PC-3 (cell line): ENCODE measurements around the gene CTSC. TPM values are rescaled to one million over a fixed set of nuclear protein-coding genes. Genes with fewer than 3 reads are reported as not detected.

ENCODE experiments used
- ATAC-seq: fragments of 200-7000 bp; cut with Tn5 transposase; 2 replicates; pipeline ENCODE4 v1.9.1; 2020; ENCODE audit warnings: mild to moderate bottlenecking, moderate library complexity
- BruUV-seq: library from RNA; stranded (reverse); fragments of 400-500 nt; replicated peaks from 2 replicates; lab custom pipeline; 2021; lab: Mats Ljungman, UMichigan
- CTCF ChIA-PET: fragments of 300-600 bp; sonication (Branson Sonifier 250); formaldehyde crosslinking; loops from one replicate; lab custom pipeline; 2022; ENCODE audit warnings: antibody characterized with exemption; lab: Charles Lee
- POLR2A ChIA-PET: fragments of 300-600 bp; sonication (Branson Sonifier 250); formaldehyde crosslinking; loops from one replicate; lab custom pipeline; 2022; ENCODE audit warnings: antibody characterized with exemption; ENCODE audit not compliant: unreplicated experiment; lab: Charles Lee
- DNase-seq: peaks from one replicate; pipeline ENCODE4 v3.0.0-alpha.2; 2015
- H2AFZ ChIP-seq: fragments of 300-600 bp; sonication (generic); 2 replicates; pipeline ENCODE4 v1.6.0; 2016; ENCODE audit warnings: antibody characterized with exemption, low read length
- H3F3A ChIP-seq: fragments of 300-600 bp; sonication (generic); one replicate; pipeline ENCODE4 v1.6.0; 2017; ENCODE audit warnings: antibody characterized with exemption, low read length, control low read depth, mild to moderate bottlenecking; ENCODE audit not compliant: unreplicated experiment
- H3K27ac ChIP-seq: fragments of 300-600 bp; sonication (generic); 2 replicates; pipeline ENCODE4 v1.5.1; 2016; ENCODE audit warnings: mild to moderate bottlenecking, low read length
- H3K27me3 ChIP-seq: fragments of 300-600 bp; sonication (generic); 2 replicates; pipeline ENCODE4 v1.6.1; 2016; ENCODE audit warnings: low read length, mixed read lengths
- H3K36me3 ChIP-seq: fragments of 300-600 bp; sonication (generic); 2 replicates; pipeline ENCODE4 v1.6.1; 2016; ENCODE audit warnings: low read depth, mixed run types, low read length, mixed read lengths
- H3K4me1 ChIP-seq: fragments of 300-600 bp; sonication (generic); 2 replicates; pipeline ENCODE4 v1.5.1; 2016; ENCODE audit warnings: low read length; ENCODE audit not compliant: insufficient read depth
- H3K4me2 ChIP-seq: fragments of 300-600 bp; sonication (generic); 2 replicates; pipeline ENCODE4 v1.6.0; 2016; ENCODE audit warnings: low read length
- H3K4me3 ChIP-seq: fragments of 300-600 bp; sonication (generic); 2 replicates; pipeline ENCODE4 v1.5.1; 2016; ENCODE audit warnings: mild to moderate bottlenecking, low read length, mixed read lengths
- H3K79me2 ChIP-seq: fragments of 300-600 bp; sonication (generic); 2 replicates; pipeline ENCODE4 v1.6.1; 2017; ENCODE audit warnings: low read length, mixed read lengths
- H3K9ac ChIP-seq: fragments of 300-600 bp; sonication (generic); 2 replicates; pipeline ENCODE4 v1.6.0; 2016; ENCODE audit warnings: mild to moderate bottlenecking, low read length
- H3K9me2 ChIP-seq: fragments of 300-600 bp; sonication (generic); replicated peaks from 2 replicates; pipeline ENCODE4 v1.6.1; 2016; ENCODE audit warnings: mixed run types, low read length, mixed read lengths
- H3K9me3 ChIP-seq: fragments of 300-600 bp; sonication (generic); 2 replicates; pipeline ENCODE4 v1.6.1; 2016; ENCODE audit warnings: low read length, mixed read lengths
- H4K20me1 ChIP-seq: fragments of 300-600 bp; sonication (generic); 2 replicates; pipeline ENCODE4 v1.6.1; 2016; ENCODE audit warnings: low read length, mixed read lengths
- CTCF ChIP-seq: fragments of 300-600 bp; sonication (generic); conservative IDR thresholded peaks from 2 replicates; pipeline ENCODE4 v1.5.1; 2017; ENCODE audit warnings: antibody characterized with exemption, low read depth, mild to moderate bottlenecking, low read length
- EZH2 ChIP-seq: fragments of 300-600 bp; sonication (generic); IDR thresholded peaks from one replicate; pipeline ENCODE4 v1.6.1; 2017; ENCODE audit warnings: antibody characterized with exemption, mild to moderate bottlenecking, low read length; ENCODE audit not compliant: unreplicated experiment
- EZH2phosphoT487 ChIP-seq: fragments of 300-600 bp; sonication (generic); IDR thresholded peaks from 2 replicates; pipeline ENCODE4 v1.6.1; 2018; ENCODE audit warnings: mild to moderate bottlenecking, antibody characterized with exemption, low read length, borderline replicate concordance
- intact Hi-C: fragments of 100-400 bp; cut with micrococcal nuclease; formaldehyde crosslinking; loops from 2 replicates; pipeline ENCODE4 v1.9.0; 2023
- total RNA-seq: library from RNA; depleted of rRNA; stranded (reverse); fragments of >200 nt; gene quantifications from 2 replicates; pipeline ENCODE4 v1.2.3, GENCODE V29; 2014

The CTSC gene
- total RNA-seq, 1 experiment from 2014 or later, result 240 TPM

DNA sequence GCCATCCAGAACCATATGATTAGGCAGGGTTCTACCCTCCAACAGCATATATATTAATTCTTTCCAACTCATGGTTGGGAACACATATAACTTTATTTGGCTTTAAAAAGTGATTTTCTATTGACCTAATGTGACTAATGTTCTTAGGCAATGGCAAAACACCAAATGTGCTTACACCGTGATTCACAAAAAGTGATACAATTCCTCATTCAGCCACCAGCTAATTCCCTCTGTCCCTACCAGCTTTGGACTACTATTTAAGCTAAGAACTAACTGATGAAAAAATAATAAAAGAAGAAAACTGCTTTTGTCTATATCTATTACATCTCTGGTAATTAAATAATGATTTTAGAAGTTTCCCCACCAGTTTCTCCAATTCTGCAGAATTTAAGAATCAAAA is 4.7 kb downstream of the CTSC start:
- ChIA-PET CTCF (interaction anchor here (0.8 to 1.5 kb wide), 2 partner anchors 317 to 454 kb away, joined by 4 read pairs; no protein-coding TSS in a partner anchor), POLR2A (interaction anchor here (0.6 kb wide), 1 partner anchor 13 kb away, joined by 4 read pairs; no protein-coding TSS in a partner anchor)
- Histone ChIP-seq H3K9me3 (no peaks in the 10 kb centered on the region), H3K4me3 (peak overlapping the region; percentile 23), H3K4me2 (peak overlapping the region; percentile 92), H2AFZ (no peak overlapping the region), H3K79me2 (peaks cover 96% of the 10 kb centered on the region), H3F3A (no peaks in the 10 kb centered on the region), H3K36me3 (peaks cover 63% of the 10 kb centered on the region), H4K20me1 (peaks cover 42% of the 10 kb centered on the region), H3K27ac (peak overlapping the region; percentile 3; the same call in 1 of the 2 replicates), H3K4me1 (peaks cover 45% of the 10 kb centered on the region), H3K27me3 (no peaks in the 10 kb centered on the region), H3K9ac (no peak overlapping the region), H3K9me2 (no peaks in the 10 kb centered on the region)
- TF ChIP-seq EZH2 (no peak), CTCF (no peak), EZH2phosphoT487 (no peak)
- no TSS peak for BruUV-seq
- ATAC-seq (peak; percentile 47), DNase-seq (peak; percentile 82)
- intact Hi-C loops, result loop anchor here (2.0 to 10.0 kb wide), 2 partner anchors 24 to 458 kb away; no protein-coding TSS in a partner anchor

DNA sequence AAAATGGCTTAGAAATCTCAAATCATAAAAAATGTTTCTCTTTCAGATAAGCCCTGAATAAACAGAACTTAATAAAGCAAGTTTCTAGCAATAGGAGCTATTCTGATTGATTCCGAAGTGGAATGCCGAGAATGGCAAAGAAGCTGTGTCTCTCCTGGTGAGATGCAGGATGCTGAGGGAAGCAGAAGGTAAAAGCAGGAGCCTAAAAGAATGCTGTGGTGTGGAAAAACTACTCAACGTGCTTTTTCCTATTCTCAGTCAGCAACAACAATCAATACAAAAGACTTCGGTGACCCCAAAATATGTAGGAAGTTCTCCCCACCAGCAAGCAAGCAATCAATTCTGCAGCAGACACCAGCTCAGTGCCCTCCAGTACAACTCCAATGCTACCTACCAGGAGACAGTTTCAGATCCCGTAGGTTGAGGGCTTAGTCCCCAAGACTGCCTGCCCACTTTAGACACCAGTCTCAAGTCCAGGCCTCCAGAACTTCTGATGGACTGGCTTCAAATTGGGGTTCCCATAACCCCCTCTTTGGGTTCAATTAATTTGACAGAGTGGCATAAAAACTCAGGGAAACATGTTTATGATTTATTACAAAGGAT is 6.6 kb downstream of the CTSC start:
- H3K4me3 ChIP-seq, result no peak overlapping the region
- no peak overlapping the region for H3K4me2 ChIP-seq
- no peak overlapping the region for H2AFZ ChIP-seq
- H3K27me3 ChIP-seq, result no peaks in the 10 kb centered on the region
- BruUV-seq, result no TSS peak
- H3K36me3 ChIP-seq, result peaks cover 81% of the 10 kb centered on the region
- intact Hi-C loops, result loop anchor here (10.0 kb wide), 1 partner anchor 456 kb away; no protein-coding TSS in a partner anchor
- TF ChIP-seq CTCF, result no peak
- no peak for TF ChIP-seq EZH2
- TF ChIP-seq EZH2phosphoT487, result no peak
- no peaks in the 10 kb centered on the region for H3K9me2 ChIP-seq
- no peaks in the 10 kb centered on the region for H3F3A ChIP-seq
- H3K9ac ChIP-seq, result no peak overlapping the region
- no peak for DNase-seq
- ChIA-PET POLR2A (no interaction called here), CTCF (no interaction called here)
- H3K9me3 ChIP-seq, result no peaks in the 10 kb centered on the region
- H4K20me1 ChIP-seq, result peaks cover 41% of the 10 kb centered on the region
- no peak for ATAC-seq
- H3K79me2 ChIP-seq, result peaks cover 94% of the 10 kb centered on the region
- peaks cover 45% of the 10 kb centered on the region for H3K4me1 ChIP-seq
- H3K27ac ChIP-seq, result no peak overlapping the region
